Measurements from ENCODE around the gene GPR78.

GPR78 gene

DNA sequence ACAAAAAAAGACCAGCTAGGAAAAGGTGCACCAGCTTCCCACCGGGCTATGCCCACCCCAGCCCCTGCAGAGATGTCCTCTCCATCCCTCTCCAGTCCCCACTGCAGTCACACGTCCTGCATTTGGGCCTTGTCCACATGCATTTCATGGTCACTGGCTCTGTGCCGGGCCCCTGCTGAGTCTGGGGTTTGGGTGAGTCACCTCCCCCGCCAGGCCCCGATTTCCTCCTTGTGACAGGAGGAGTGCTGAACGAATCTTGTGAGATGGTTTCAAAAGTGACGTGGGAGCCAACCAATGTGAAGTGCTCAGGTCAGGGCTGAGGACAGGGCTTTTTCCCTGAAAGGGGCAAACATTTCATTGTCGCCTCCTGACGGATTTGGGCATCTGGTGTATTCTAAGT, 19.5 kb downstream of the GPR78 start (continued):
- TF ChIP-seq ZNF664 (tag by site-specific recombination; IDR thresholded peaks at IDR 0.05) (no peak), ZFP69B (tag by site-specific recombination; IDR thresholded peaks at IDR 0.05) (no peak), ZBTB20 (tag by site-specific recombination; IDR thresholded peaks at IDR 0.05) (peak; percentile 83), ZNF629 (tag by site-specific recombination; IDR thresholded peaks at IDR 0.05) (peak; percentile 59), ZNF391 (tag by site-specific recombination; IDR thresholded peaks at IDR 0.05; ENCODE audit: borderline replicate concordance, low read depth) (no peak), ZNF223 (tag by site-specific recombination; IDR thresholded peaks at IDR 0.05) (no peak)
- TF ChIP-seq, protein P1, sequence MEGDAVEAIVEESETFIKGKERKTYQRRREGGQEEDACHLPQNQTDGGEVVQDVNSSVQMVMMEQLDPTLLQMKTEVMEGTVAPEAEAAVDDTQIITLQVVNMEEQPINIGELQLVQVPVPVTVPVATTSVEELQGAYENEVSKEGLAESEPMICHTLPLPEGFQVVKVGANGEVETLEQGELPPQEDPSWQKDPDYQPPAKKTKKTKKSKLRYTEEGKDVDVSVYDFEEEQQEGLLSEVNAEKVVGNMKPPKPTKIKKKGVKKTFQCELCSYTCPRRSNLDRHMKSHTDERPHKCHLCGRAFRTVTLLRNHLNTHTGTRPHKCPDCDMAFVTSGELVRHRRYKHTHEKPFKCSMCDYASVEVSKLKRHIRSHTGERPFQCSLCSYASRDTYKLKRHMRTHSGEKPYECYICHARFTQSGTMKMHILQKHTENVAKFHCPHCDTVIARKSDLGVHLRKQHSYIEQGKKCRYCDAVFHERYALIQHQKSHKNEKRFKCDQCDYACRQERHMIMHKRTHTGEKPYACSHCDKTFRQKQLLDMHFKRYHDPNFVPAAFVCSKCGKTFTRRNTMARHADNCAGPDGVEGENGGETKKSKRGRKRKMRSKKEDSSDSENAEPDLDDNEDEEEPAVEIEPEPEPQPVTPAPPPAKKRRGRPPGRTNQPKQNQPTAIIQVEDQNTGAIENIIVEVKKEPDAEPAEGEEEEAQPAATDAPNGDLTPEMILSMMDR (tag by site-specific recombination; IDR thresholded peaks at IDR 0.05), result no peak
- TF ChIP-seq, protein P2, sequence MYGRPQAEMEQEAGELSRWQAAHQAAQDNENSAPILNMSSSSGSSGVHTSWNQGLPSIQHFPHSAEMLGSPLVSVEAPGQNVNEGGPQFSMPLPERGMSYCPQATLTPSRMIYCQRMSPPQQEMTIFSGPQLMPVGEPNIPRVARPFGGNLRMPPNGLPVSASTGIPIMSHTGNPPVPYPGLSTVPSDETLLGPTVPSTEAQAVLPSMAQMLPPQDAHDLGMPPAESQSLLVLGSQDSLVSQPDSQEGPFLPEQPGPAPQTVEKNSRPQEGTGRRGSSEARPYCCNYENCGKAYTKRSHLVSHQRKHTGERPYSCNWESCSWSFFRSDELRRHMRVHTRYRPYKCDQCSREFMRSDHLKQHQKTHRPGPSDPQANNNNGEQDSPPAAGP (tag by site-specific recombination; IDR thresholded peaks at IDR 0.05), result no peak

DNA sequence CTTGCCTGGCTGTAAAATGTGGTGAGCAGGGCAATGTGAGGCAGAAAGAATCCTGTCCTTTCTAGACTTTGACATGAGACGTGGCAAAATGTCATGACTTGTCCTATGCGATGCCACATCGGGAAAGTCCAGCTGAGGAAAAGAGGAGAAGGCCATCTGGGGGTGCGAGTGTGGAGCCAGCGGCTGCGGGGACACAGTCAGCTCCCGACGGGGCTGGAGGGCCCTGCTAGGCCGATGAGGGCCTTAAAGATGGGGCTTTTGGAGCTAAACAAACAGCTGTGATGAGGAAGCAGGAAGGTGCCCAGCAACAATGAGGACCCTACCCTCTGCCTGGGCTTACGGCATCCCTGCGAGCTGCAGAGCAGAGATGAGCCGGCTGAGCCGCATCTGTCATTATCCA, 20.1 kb downstream of the GPR78 start:
- no peaks in the 10 kb centered on the region for H3K4me1 ChIP-seq (ENCODE audit: control insufficient read depth, insufficient read depth, low read length)
- TF ChIP-seq ZFP37 (tag by site-specific recombination; IDR thresholded peaks at IDR 0.05) (no peak), ZNF366 (tag by site-specific recombination; conservative IDR thresholded peaks at IDR 0.05) (no peak), ZNF423 (tag by site-specific recombination; IDR thresholded peaks at IDR 0.05) (no peak), ZNF23 (tag by site-specific recombination; IDR thresholded peaks at IDR 0.05; ENCODE audit: borderline replicate concordance) (no peak), ZNF830 (tag by site-specific recombination; IDR thresholded peaks at IDR 0.05; ENCODE audit: low read depth) (no peak), PRDM1 (tag by site-specific recombination; IDR thresholded peaks at IDR 0.05) (no peak), ZNF600 (tag by site-specific recombination; IDR thresholded peaks at IDR 0.05) (no peak), ZNF654 (tag by site-specific recombination; IDR thresholded peaks at IDR 0.05; ENCODE audit: low read depth) (no peak), ZNF394 (tag by site-specific recombination; IDR thresholded peaks at IDR 0.05; ENCODE audit: borderline replicate concordance) (no peak), ZNF221 (tag by site-specific recombination; IDR thresholded peaks at IDR 0.05; ENCODE audit: borderline replicate concordance) (no peak), ZNF239 (tag by site-specific recombination; IDR thresholded peaks at IDR 0.05) (no peak)
- ChIA-PET CTCF (interaction anchor here (1.1 kb wide), 1 partner anchor 130 kb away, joined by 3 read pairs; no protein-coding TSS in a partner anchor), POLR2A (no interaction called here)
- H3K27ac ChIP-seq (ENCODE audit: extremely low read depth, low read depth, low read length), result no peak overlapping the region
- no peaks in the 10 kb centered on the region for H3K9me3 ChIP-seq (ENCODE audit: control insufficient read depth, insufficient read depth, low read depth, low read length)
- H3K4me3 ChIP-seq (ENCODE audit: low read depth, low read length), result no peak overlapping the region
- no peaks in the 10 kb centered on the region for H3K36me3 ChIP-seq (ENCODE audit: control insufficient read depth in 2 of 2, insufficient read depth in 1 of 2, low read length in 2 of 2)

DNA sequence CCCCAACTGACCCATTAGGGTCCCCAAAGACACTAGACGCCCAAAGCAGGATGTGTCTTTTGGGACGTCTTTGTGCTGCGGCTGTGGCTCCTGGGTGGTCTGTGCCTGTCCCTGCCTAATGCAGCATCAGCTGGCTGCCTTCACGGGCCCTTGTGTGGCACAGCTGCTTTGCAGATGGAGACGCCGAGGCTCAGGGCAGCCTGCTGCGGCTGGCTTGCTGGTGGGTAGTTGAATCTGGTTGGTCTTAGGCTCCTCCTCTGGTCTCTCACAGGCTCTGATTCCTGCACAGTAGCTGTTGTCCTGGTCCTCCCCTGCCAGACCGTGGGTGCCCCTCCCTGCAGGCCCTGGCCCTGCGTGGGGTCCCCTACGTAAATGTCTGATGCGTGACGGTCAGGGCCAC, 20.5 kb downstream of the GPR78 start:
- H3K4me3 ChIP-seq (ENCODE audit: low read depth, low read length), result no peak overlapping the region
- H3K36me3 ChIP-seq (ENCODE audit: control insufficient read depth in 2 of 2, insufficient read depth in 1 of 2, low read length in 2 of 2), result no peaks in the 10 kb centered on the region
- H3K27ac ChIP-seq (ENCODE audit: extremely low read depth, low read depth, low read length), result no peak overlapping the region
- POLR2A ChIA-PET, result no interaction called here
- TF ChIP-seq HOXC10 (CRISPR knock-in tag; IDR thresholded peaks at IDR 0.05) (no peak), ZNF777 (tag by site-specific recombination; IDR thresholded peaks at IDR 0.05; ENCODE audit: borderline replicate concordance) (no peak), ZFP3 (tag by site-specific recombination; IDR thresholded peaks at IDR 0.05; ENCODE audit: low read depth) (no peak)
- TF ChIP-seq, protein P3, sequence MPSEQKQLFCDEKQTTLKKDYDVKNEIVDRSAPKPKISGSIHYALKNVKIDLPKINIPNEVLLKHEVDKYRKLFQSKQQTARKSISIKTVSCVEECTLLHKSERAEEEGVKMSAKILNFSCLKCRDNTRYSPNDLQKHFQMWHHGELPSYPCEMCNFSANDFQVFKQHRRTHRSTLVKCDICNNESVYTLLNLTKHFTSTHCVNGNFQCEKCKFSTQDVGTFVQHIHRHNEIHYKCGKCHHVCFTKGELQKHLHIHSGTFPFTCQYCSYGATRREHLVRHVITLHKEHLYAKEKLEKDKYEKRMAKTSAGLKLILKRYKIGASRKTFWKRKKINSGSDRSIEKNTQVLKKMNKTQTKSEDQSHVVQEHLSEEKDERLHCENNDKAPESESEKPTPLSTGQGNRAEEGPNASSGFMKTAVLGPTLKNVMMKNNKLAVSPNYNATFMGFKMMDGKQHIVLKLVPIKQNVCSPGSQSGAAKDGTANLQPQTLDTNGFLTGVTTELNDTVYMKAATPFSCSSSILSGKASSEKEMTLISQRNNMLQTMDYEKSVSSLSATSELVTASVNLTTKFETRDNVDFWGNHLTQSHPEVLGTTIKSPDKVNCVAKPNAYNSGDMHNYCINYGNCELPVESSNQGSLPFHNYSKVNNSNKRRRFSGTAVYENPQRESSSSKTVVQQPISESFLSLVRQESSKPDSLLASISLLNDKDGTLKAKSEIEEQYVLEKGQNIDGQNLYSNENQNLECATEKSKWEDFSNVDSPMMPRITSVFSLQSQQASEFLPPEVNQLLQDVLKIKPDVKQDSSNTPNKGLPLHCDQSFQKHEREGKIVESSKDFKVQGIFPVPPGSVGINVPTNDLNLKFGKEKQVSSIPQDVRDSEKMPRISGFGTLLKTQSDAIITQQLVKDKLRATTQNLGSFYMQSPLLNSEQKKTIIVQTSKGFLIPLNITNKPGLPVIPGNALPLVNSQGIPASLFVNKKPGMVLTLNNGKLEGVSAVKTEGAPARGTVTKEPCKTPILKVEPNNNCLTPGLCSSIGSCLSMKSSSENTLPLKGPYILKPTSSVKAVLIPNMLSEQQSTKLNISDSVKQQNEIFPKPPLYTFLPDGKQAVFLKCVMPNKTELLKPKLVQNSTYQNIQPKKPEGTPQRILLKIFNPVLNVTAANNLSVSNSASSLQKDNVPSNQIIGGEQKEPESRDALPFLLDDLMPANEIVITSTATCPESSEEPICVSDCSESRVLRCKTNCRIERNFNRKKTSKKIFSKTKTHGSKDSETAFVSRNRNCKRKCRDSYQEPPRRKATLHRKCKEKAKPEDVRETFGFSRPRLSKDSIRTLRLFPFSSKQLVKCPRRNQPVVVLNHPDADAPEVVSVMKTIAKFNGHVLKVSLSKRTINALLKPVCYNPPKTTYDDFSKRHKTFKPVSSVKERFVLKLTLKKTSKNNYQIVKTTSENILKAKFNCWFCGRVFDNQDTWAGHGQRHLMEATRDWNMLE (tag by site-specific recombination; conservative IDR thresholded peaks at IDR 0.05; ENCODE audit: low read depth), result no peak
- TF ChIP-seq, protein P4, sequence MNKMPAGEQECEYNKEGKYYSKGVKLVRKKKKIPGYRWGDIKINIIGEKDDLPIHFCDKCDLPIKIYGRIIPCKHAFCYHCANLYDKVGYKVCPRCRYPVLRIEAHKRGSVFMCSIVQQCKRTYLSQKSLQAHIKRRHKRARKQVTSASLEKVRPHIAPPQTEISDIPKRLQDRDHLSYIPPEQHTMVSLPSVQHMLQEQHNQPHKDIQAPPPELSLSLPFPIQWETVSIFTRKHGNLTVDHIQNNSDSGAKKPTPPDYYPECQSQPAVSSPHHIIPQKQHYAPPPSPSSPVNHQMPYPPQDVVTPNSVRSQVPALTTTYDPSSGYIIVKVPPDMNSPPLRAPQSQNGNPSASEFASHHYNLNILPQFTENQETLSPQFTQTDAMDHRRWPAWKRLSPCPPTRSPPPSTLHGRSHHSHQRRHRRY (tag by site-specific recombination; IDR thresholded peaks at IDR 0.05), result no peak
- CTCF ChIA-PET, result no interaction called here
- no peaks in the 10 kb centered on the region for H3K4me1 ChIP-seq (ENCODE audit: control insufficient read depth, insufficient read depth, low read length)
- H3K9me3 ChIP-seq (ENCODE audit: control insufficient read depth, insufficient read depth, low read depth, low read length), result no peaks in the 10 kb centered on the region

Measured in HEK293 (cell line).